ENCODE data around the gene DHX34. TPM values are rescaled to one million over a fixed set of nuclear protein-coding genes. Genes with fewer than 3 reads are reported as not detected.
"Not testable (repeated sequence)": the region's sequence is repeated elsewhere in the genome, so short reads cannot be mapped to it uniquely, and the experiment has no call there.

The DHX34 gene
- total RNA-seq, 2 donors from 2014 or later: 5.1 to 8.2 TPM

DNA sequence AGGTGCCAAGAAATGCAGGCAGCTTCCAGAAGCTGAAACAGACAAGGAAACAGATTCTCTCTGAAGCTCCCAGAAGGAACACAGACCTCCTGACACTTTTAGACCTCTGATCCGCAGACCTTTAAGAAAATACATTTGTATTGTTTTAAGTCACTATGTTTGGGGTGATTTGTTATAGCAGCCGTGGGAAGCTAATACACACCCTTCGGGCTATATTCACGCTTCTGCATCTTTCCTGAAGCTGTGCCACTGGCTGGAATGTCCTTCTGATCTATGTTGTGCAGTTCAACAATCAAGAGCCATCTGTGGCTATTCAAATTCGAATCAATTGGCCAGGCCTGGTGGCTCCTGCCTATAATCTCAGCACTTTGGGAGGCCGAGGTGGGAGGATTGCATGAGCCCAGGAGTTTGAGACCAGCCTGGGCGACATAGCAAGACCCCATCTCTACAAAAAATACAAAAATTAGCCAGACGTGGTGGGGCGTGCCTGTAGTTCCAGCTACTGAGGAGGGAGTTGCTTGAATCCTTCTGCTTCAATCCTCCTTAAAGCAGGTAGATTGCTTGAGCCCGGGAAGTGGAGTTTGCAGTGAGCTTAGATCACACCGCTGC, 5.8 kb upstream of the DHX34 start:
- H3K9me3 ChIP-seq: no peaks in the 10 kb centered on the region
- H3K27ac ChIP-seq: no peak overlapping the region
- peaks cover 0 to under 1% of the 10 kb centered on the region in 2 donors for H3K4me1 ChIP-seq
- no peaks in the 10 kb centered on the region for H3K27me3 ChIP-seq
- no peak for TF ChIP-seq CTCF (IDR thresholded peaks at IDR 0.05)
- H3K36me3 ChIP-seq: no peaks in the 10 kb centered on the region
- no peak overlapping the region for H3K4me3 ChIP-seq
- DNase-seq (ENCODE audit: low spot score): no peak

DNA sequence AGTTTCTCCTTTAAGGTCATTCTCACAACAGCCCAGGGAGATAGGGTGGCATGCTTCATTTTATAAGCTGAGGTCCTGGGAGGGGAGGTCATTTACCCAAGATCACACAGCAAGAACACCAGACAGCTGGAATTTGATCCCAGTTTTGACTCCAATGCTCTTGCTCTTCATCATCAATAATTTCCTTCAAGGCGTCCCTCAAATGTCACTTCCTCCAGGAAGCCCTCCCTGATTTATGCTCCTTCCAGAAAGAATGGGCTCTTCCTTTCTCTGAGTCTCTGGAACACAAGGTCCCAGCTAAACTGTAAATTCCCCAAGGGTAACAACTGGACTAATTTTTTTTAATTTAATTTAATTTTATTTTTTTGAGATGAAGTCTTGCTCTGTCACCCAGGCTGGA, 4.7 kb upstream of the DHX34 start:
- TF ChIP-seq CTCF (IDR thresholded peaks at IDR 0.05): no peak
- Histone ChIP-seq H3K4me3 (no peak overlapping the region), H3K27ac (no peak overlapping the region), H3K4me1 (peaks cover 0 to 6% of the 10 kb centered on the region in 2 donors), H3K27me3 (no peaks in the 10 kb centered on the region), H3K36me3 (no peaks in the 10 kb centered on the region), H3K9me3 (no peaks in the 10 kb centered on the region)
- DNase-seq (ENCODE audit: low spot score): no peak

GRCh38 chr19:47346024-47346423, 3.1 kb upstream of the DHX34 start:
- not testable (repeated sequence) for H3K4me3 ChIP-seq; H3K27ac ChIP-seq; H3K36me3 ChIP-seq; H3K9me3 ChIP-seq; H3K27me3 ChIP-seq; DNase-seq (ENCODE audit: low spot score)
- peaks cover 0 to 14% of the 10 kb centered on the region in 2 donors for H3K4me1 ChIP-seq

DNA sequence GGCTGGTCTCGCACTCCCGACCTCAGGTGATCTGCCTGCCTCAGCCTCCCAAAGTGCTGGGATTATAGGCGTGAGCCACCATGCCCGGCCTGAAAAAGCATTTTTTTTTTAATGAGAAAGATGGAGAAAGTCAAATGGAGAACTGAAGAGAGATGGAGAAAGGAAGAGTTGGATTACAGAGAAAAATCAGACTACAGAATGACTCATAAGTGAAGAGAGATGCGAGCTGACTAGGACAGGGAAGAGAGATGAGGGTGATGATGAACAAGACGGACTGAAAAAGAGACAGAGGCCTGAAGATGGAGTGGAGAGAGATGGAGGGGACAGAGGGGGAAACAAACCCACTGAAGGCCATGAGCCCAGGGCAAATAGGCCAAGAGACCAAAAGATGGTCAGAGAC, 1.5 kb downstream of the DHX34 start:
- TF ChIP-seq CTCF (IDR thresholded peaks at IDR 0.05): no peak
- Histone ChIP-seq H3K27me3 (no peaks in the 10 kb centered on the region), H3K4me3 (no peak overlapping the region), H3K9me3 (no peaks in the 10 kb centered on the region), H3K36me3 (peaks cover 28% of the 10 kb centered on the region), H3K27ac (no peak overlapping the region), H3K4me1 (peaks cover 0 to 14% of the 10 kb centered on the region in 2 donors)
- DNase-seq (ENCODE audit: low spot score): no peak

GRCh38 chr19:47351548-47351947, 2.4 kb downstream of the DHX34 start:
- Histone ChIP-seq H3K27ac (no peak overlapping the region), H3K27me3 (no peaks in the 10 kb centered on the region), H3K36me3 (peaks cover 37% of the 10 kb centered on the region), H3K9me3 (no peaks in the 10 kb centered on the region), H3K4me1 (peaks cover 0 to 14% of the 10 kb centered on the region in 2 donors), H3K4me3 (no peak overlapping the region)
- no peak for DNase-seq (ENCODE audit: low spot score)
- TF ChIP-seq CTCF (IDR thresholded peaks at IDR 0.05): no peak

DNA sequence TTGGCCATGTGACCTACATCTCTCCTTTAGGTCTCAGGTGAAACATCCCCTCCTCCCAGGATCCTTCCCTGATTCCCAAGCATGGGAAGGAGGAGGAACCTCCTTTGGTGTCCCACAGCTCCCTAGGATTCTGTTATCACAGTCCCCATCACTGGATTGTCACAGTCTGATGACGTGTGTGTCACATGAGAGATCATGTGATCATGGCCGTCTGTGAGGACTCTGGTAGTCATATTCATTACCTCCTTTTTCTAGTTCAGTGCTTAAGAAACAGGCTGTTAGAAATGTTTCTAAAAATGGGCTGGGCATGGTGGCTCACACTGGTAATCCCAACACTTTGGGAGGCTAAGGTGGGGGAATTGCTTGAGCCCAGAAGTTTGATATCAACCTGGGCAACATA, 3.0 kb downstream of the DHX34 start:
- Histone ChIP-seq H3K27me3 (no peaks in the 10 kb centered on the region), H3K9me3 (no peaks in the 10 kb centered on the region), H3K36me3 (peaks cover 43% of the 10 kb centered on the region), H3K4me3 (no peak overlapping the region), H3K4me1 (peaks cover 0 to 14% of the 10 kb centered on the region in 2 donors), H3K27ac (no peak overlapping the region)
- no peak for TF ChIP-seq CTCF (IDR thresholded peaks at IDR 0.05)
- no peak for DNase-seq (ENCODE audit: low spot score)

Data from right atrium auricular region (tissue), 2 donors.